H9 (cell line): ENCODE measurements around the gene SPECC1L. TPM values are rescaled to one million over a fixed set of nuclear protein-coding genes. Genes with fewer than 3 reads are reported as not detected.

Experiments
- DNase-seq: peaks from one replicate; pipeline ENCODE4 v3.0.0-alpha.2; 2017
- H2AFZ ChIP-seq: one replicate; pipeline ENCODE4 v1.6.1; 2013; ENCODE audit warnings: mild to moderate bottlenecking, low read length, control low read depth, moderate library complexity
- H2AK5ac ChIP-seq: 2 replicates; pipeline ENCODE4 v1.6.1; 2013; ENCODE audit warnings: low read length, control low read depth, mixed read lengths; ENCODE audit not compliant: insufficient read length
- H2BK120ac ChIP-seq: one replicate; pipeline ENCODE4 v1.6.1; 2013; ENCODE audit warnings: low read depth, mild to moderate bottlenecking, low read length, control low read depth, inconsistent platforms; ENCODE audit not compliant: poor library complexity, severe bottlenecking
- H2BK12ac ChIP-seq: 2 replicates; pipeline ENCODE4 v1.6.1; 2013; ENCODE audit warnings: low read length, control low read depth, mixed read lengths, low read depth; ENCODE audit not compliant: insufficient read length
- H2BK15ac ChIP-seq: 2 replicates; pipeline ENCODE4 v1.6.1; 2013; ENCODE audit warnings: low read depth, low read length, control low read depth
- H2BK20ac ChIP-seq: one replicate; pipeline ENCODE4 v1.6.1; 2013; ENCODE audit warnings: low read depth, mild to moderate bottlenecking, low read length, control low read depth, inconsistent platforms; ENCODE audit not compliant: poor library complexity, severe bottlenecking
- H2BK5ac ChIP-seq: 2 replicates; pipeline ENCODE4 v1.6.1; 2013; ENCODE audit warnings: low read length, control low read depth, mixed read lengths; ENCODE audit not compliant: insufficient read length
- H3K14ac ChIP-seq: 2 replicates; pipeline ENCODE4 v1.6.1; 2013; ENCODE audit warnings: low read length, control low read depth; ENCODE audit not compliant: insufficient read depth
- H3K18ac ChIP-seq: 2 replicates; pipeline ENCODE4 v1.6.1; 2013; ENCODE audit warnings: low read depth, mild to moderate bottlenecking, mixed read lengths, low read length, control low read depth; ENCODE audit not compliant: insufficient read length
- H3K23ac ChIP-seq: 2 replicates; pipeline ENCODE4 v1.6.1; 2013; ENCODE audit warnings: low read length, control low read depth, mixed read lengths, low read depth; ENCODE audit not compliant: insufficient read length
- H3K23me2 ChIP-seq: 2 replicates; pipeline ENCODE4 v1.6.1; 2013; ENCODE audit warnings: low read depth, mild to moderate bottlenecking, mixed read lengths, low read length, control low read depth; ENCODE audit not compliant: insufficient read length, poor library complexity, severe bottlenecking
- H3K27ac ChIP-seq: 2 replicates; pipeline ENCODE4 v1.5.1; 2013; ENCODE audit warnings: low read length, control low read depth, mixed read lengths, low read depth; ENCODE audit not compliant: insufficient read length
- H3K27me3 ChIP-seq: 2 replicates; pipeline ENCODE4 v1.6.1; 2013; ENCODE audit warnings: low read length, control low read depth, inconsistent platforms; ENCODE audit not compliant: insufficient read depth
- H3K4ac ChIP-seq: 2 replicates; pipeline ENCODE4 v1.6.1; 2013; ENCODE audit warnings: low read depth, mild to moderate bottlenecking, control low read depth, inconsistent platforms, low read length, moderate library complexity
- H3K4me1 ChIP-seq: 2 replicates; pipeline ENCODE4 v1.6.1; 2013; ENCODE audit warnings: low read length, control low read depth, inconsistent platforms; ENCODE audit not compliant: insufficient read depth
- H3K4me2 ChIP-seq: 2 replicates; pipeline ENCODE4 v1.6.1; 2013; ENCODE audit warnings: low read length, control low read depth, mixed read lengths; ENCODE audit not compliant: insufficient read length, insufficient read depth
- H3K56ac ChIP-seq: 2 replicates; pipeline ENCODE4 v1.6.1; 2013; ENCODE audit warnings: low read depth, mild to moderate bottlenecking, mixed read lengths, low read length, control low read depth; ENCODE audit not compliant: insufficient read length
- H3K79me1 ChIP-seq: 2 replicates; pipeline ENCODE4 v1.6.1; 2013; ENCODE audit warnings: low read depth, mild to moderate bottlenecking, moderate library complexity, low read length, control low read depth, inconsistent platforms; ENCODE audit not compliant: insufficient read depth, poor library complexity, severe bottlenecking
- H3K79me2 ChIP-seq: 2 replicates; pipeline ENCODE4 v1.6.1; 2013; ENCODE audit warnings: low read length, control low read depth, inconsistent platforms; ENCODE audit not compliant: insufficient read depth
- H3K9ac ChIP-seq: 2 replicates; pipeline ENCODE4 v1.6.1; 2013; ENCODE audit warnings: low read length, control low read depth, mixed read lengths; ENCODE audit not compliant: insufficient read length; ENCODE audit errors: extremely low read depth
- H3K9me3 ChIP-seq: one replicate; pipeline ENCODE4 v1.6.1; 2013; ENCODE audit warnings: low read depth, low read length, inconsistent platforms; ENCODE audit not compliant: control insufficient read depth
- H3T11ph ChIP-seq: one replicate; pipeline ENCODE4 v1.6.1; 2013; ENCODE audit warnings: mild to moderate bottlenecking, low read length, control low read depth, inconsistent platforms
- H4K20me1 ChIP-seq: one replicate; pipeline ENCODE4 v1.6.1; 2013; ENCODE audit not compliant: control insufficient read depth, insufficient read length, insufficient read depth
- H4K5ac ChIP-seq: 2 replicates; pipeline ENCODE4 v1.6.1; 2013; ENCODE audit warnings: low read depth, mild to moderate bottlenecking, mixed read lengths, low read length, control low read depth; ENCODE audit not compliant: insufficient read length
- H4K8ac ChIP-seq: replicated peaks from 2 replicates; pipeline ENCODE4 v1.6.1; 2013; ENCODE audit warnings: low read length, control low read depth, mixed read lengths, low read depth; ENCODE audit not compliant: insufficient read length
- H4K91ac ChIP-seq: 2 replicates; pipeline ENCODE4 v1.6.1; 2013; ENCODE audit warnings: low read depth, mild to moderate bottlenecking, moderate library complexity, mixed read lengths, low read length, control low read depth; ENCODE audit not compliant: insufficient read length
- H3K27ac Mint-ChIP-seq, 3 experiments: 2 replicates in 2 of 3; 3 replicates in 1 of 3; pipeline ENCODE4 v1.8.0; 2020 to 2021; ENCODE audit warnings: mixed read lengths in 3 of 3, mild to moderate bottlenecking in 1 of 3, moderate library complexity in 1 of 3
- H3K27me3 Mint-ChIP-seq: 2 replicates; pipeline ENCODE4 v1.8.0; 2021; ENCODE audit warnings: low read depth, mild to moderate bottlenecking, moderate library complexity, mixed read lengths
- H3K36me3 Mint-ChIP-seq, 3 experiments: 2 replicates in 2 of 3; 3 replicates in 1 of 3; pipeline ENCODE4 v1.8.0; 2020 to 2021; ENCODE audit warnings: low read depth in 3 of 3, mixed read lengths in 3 of 3; ENCODE audit not compliant: insufficient read depth in 1 of 3
- H3K4me1 Mint-ChIP-seq, 2 experiments: 2 replicates each; pipeline ENCODE4 v1.8.0; 2020; ENCODE audit warnings: mixed read lengths in 2 of 2
- H3K4me3 Mint-ChIP-seq, 2 experiments: 2 replicates in 1 of 2; 3 replicates in 1 of 2; pipeline ENCODE4 v1.8.0; 2020 to 2021; ENCODE audit warnings: mild to moderate bottlenecking in 2 of 2, mixed read lengths in 2 of 2, moderate library complexity in 1 of 2
- H3K9me3 Mint-ChIP-seq, 2 experiments: 2 replicates in 1 of 2; 3 replicates in 1 of 2; pipeline ENCODE4 v1.8.0; 2020; ENCODE audit warnings: mild to moderate bottlenecking in 2 of 2, mixed read lengths in 2 of 2, moderate library complexity in 1 of 2
- CTCF ChIP-seq: fragments of 200-600 bp; sonication (generic); conservative IDR thresholded peaks from 3 replicates; pipeline ENCODE4 v1.8.0; 2021; ENCODE audit warnings: antibody characterized with exemption, mild to moderate bottlenecking
- WGBS: extraction: QIAGEN DNeasy Blood & Tissue Kit; methylation state at CpG from one replicate; pipeline ENCODE4 v1.1.7; 2013; ENCODE audit warnings: missing lambda C conversion rate, low lambda C conversion rate, mixed read lengths; ENCODE audit not compliant: insufficient read length; ENCODE audit errors: extremely low coverage; 5-methylcytosine and 5-hydroxymethylcytosine counted together
- total RNA-seq: library from RNA; stranded (reverse); gene quantifications from 2 replicates; pipeline ENCODE4 v1.2.1, GENCODE V29; 2021

Gene SPECC1L
- total RNA-seq, 1 experiment from 2014 or later, result 57.1 TPM

DNA sequence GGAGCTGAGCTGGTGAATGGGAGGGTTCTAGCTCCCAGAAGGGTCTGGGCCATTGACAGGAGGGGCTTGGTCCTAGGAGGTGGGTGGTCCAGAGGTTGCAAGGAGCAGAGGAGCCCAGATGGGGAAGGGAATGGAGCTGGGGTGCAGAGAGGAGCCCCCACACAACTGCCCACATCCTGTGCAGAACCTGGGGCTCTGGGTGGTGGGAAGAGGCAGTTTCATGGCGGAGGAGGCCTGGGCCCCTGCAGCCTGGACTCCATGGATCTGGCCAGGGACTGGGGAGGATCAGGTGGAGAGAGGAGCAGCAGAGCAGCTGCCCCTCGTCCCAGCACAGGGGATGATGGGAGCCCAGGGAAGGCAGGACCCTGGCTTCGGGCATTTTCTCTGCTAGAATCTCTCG lies 155.8 kb downstream of the SPECC1L start:
- no peaks in the 10 kb centered on the region; a peak in 1 of 5 replicates for H3K9me3 Mint-ChIP-seq
- Histone ChIP-seq H2AFZ (no peak overlapping the region), H3K23ac (no peak overlapping the region), H3K9me3 (no peaks in the 10 kb centered on the region), H3K18ac (no peak overlapping the region), H2BK120ac (no peak overlapping the region), H3K4ac (no peak overlapping the region), H3K4me2 (no peak overlapping the region), H2BK20ac (no peak overlapping the region), H3K79me2 (no peaks in the 10 kb centered on the region), H3K14ac (no peak overlapping the region), H3K27ac (no peak overlapping the region), H3K9ac (no peak overlapping the region), H4K91ac (no peak overlapping the region), H3T11ph (no peak overlapping the region), H3K79me1 (no peaks in the 10 kb centered on the region), H4K20me1 (no peaks in the 10 kb centered on the region), H3K27me3 (no peaks in the 10 kb centered on the region; the same call in 1 of the 2 replicates), H4K5ac (no peak overlapping the region), H3K23me2 (peaks cover 7% of the 10 kb centered on the region), H2BK15ac (no peak overlapping the region), H2BK12ac (no peak overlapping the region), H4K8ac (no peak overlapping the region), H2AK5ac (no peak overlapping the region), H3K56ac (no peak overlapping the region), H2BK5ac (no peak overlapping the region), H3K4me1 (0 out of 2 replicates have a peak, but pooled peaks cover 5% of the 10 kb centered on the region)
- no peak overlapping the region for H3K27ac Mint-ChIP-seq
- peaks cover 13 to 22% of the 10 kb centered on the region in 2 experiments for H3K4me1 Mint-ChIP-seq
- DNase-seq, result no peak
- TF ChIP-seq CTCF, result no peak
- WGBS, result no CpG with 5 or more reads among the region's 4 CpGs
- no peaks in the 10 kb centered on the region; a peak in 1 of 7 replicates for H3K36me3 Mint-ChIP-seq
- 0 out of 5 replicates have a peak overlapping the region, but pooled peaks of 1 of the 2 experiments have one; percentile 3 for H3K4me3 Mint-ChIP-seq
- peaks cover 36% of the 10 kb centered on the region for H3K27me3 Mint-ChIP-seq
